Skin epidermis (tissue), 12 donors: ENCODE data around the gene FGF14.
"Not testable (repeated sequence)": the region's sequence is repeated elsewhere in the genome, so short reads cannot be mapped to it uniquely, and the experiment has no call there.

ENCODE experiments used
- H3K27ac ChIP-seq, 21 experiments: fragments of 200-600 bp; sonication (generic) in 11 of 21; one replicate each; pipeline ENCODE4 v1.5.0; 2020; ENCODE audit warnings: mild to moderate bottlenecking in 3 of 21, inconsistent platforms in 2 of 21, moderate library complexity in 2 of 21
- H3K4me3 ChIP-seq, 7 experiments: fragments of 200-600 bp; sonication (generic) in 2 of 7; one replicate each; pipeline ENCODE4 v1.5.0; 2020; ENCODE audit warnings: inconsistent platforms in 2 of 7, mild to moderate bottlenecking in 2 of 7, moderate library complexity in 1 of 7

Gene FGF14

GRCh38 chr13:102090532-102090931 is 311.3 kb downstream of the FGF14 start:
- Histone ChIP-seq H3K27ac (no peak overlapping the region), H3K4me3 (no peak overlapping the region)

- no peak overlapping the region for H3K27ac ChIP-seq
These were observed 312.1 kb downstream of the FGF14 start for GRCh38 chr13:102089722-102090121.

GRCh38 chr13:102089177-102089576 is 312.7 kb downstream of the FGF14 start:
- no peak overlapping the region for H3K4me3 ChIP-seq
- no peak overlapping the region for H3K27ac ChIP-seq

More at GRCh38 chr13:102089722-102090121, 312.1 kb downstream of the FGF14 start:
- no peak overlapping the region for H3K4me3 ChIP-seq

DNA sequence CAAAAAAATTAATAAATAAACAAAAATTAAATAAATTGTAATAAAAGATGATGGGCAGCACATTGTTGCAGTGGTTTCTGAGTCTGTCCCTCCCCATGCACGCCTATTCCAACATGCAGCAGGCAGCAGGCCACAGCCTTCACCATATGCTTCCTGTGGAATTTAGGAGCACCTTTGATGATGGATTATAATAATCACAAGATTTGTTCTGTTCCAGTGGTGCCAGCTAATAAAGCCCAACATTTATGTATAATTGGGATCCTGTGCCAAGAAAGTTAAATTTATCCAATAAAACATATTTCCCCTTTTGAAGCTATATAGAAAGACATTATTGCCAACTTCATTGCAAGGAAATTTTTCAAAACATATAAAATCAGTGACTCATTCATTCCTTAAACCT is 328.6 kb downstream of the FGF14 start:
- Histone ChIP-seq H3K27ac (no peak overlapping the region), H3K4me3 (no peak overlapping the region)

DNA sequence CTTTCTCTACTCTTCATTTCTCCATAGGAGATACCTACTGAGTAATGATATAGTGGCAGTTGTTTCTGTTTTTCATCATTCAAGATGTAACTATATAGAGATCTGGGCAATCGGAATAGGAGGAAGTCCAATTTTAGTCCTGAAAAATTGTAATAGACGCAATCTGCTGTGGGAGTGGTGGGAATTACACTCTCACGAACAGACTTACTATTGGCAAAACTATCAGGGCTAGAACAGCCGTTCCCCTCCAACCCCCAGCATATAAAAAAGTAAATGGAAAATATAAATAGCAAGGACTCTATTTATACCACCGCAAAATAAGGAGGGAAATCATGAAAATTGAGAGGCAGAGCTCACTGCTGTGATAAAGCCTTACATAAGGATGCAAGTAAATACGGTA is 330.1 kb downstream of the FGF14 start:
- Histone ChIP-seq H3K27ac (no peak overlapping the region), H3K4me3 (no peak overlapping the region)

- not testable (repeated sequence) for H3K27ac ChIP-seq, H3K4me3 ChIP-seq
These were observed 333.5 kb downstream of the FGF14 start for GRCh38 chr13:102068323-102068722.

- H3K4me3 ChIP-seq: no peak overlapping the region
- no peak overlapping the region for H3K27ac ChIP-seq
These were observed 346.6 kb downstream of the FGF14 start for GRCh38 chr13:102055090-102055779.

- no peak overlapping the region for H3K27ac ChIP-seq
These were observed 352.0 kb downstream of the FGF14 start for GRCh38 chr13:102049853-102050252.

DNA sequence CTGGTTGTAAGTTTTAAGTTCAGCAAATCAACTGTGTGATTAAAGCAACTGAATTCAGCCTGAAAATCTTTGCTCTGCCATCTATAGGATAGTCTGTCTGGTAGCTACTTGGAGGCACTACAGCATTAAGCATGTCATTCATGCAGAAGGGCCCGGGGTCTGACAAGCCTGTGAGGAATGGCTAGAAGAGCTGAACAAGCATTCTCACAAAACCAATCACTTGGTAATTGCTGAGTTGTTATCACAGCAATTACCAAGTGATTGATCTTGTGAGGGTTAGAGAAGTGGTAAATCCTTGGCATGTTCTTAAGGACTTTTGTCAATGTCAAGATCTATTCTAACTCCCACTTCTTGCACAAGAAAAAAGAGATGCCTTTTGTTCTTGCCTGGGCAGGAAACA is 356.1 kb downstream of the FGF14 start:
- Histone ChIP-seq H3K4me3 (no peak overlapping the region), H3K27ac (no peak overlapping the region)

More at GRCh38 chr13:102049853-102050252, 352.0 kb downstream of the FGF14 start:
- no peak overlapping the region for H3K4me3 ChIP-seq

- Histone ChIP-seq H3K4me3 (no peak overlapping the region), H3K27ac (no peak overlapping the region)
These were observed 359.1 kb downstream of the FGF14 start for GRCh38 chr13:102042746-102043145.

DNA sequence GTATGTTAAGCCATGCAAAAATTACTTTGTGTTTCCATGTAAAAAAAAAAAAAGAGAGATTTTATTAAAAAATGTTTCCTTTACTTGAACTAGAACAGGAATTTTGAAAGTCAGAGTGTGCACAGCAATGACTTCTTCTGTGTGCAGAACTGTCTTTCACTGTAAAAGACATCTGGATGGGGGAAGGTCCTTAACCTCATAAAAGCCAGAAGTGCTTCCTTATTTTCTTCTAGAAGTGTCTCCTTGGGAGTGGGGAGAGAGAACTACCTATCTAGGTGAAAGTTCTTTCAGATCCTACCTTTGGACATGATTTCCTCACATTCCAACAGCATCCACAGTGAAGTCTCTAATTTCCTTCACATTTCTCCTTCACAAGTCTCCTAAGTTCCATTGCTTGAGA is 360.3 kb downstream of the FGF14 start:
- H3K27ac ChIP-seq: no peak overlapping the region

DNA sequence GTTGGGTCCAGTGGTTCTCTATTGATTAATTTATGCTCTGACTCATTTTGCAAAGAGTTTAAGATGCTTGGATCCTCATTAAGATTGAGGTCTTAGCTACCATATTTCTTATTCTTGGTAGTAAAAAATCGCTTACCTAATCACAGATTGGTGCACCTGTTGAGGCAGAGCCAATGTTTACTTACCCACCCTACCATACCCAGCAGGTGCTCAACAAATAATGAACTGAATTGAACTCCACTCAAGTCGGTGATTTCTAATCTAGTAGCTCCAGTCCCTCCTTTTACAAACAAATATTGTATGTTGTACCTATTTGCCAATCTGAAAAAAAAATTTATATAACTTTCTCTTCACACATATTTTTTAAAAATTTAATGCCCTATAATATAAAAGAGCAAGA is 361.0 kb downstream of the FGF14 start:
- Histone ChIP-seq H3K4me3 (no peak overlapping the region), H3K27ac (no peak overlapping the region)

More for the DNA sequence above, 360.3 kb downstream of the FGF14 start:
- no peak overlapping the region for H3K4me3 ChIP-seq

DNA sequence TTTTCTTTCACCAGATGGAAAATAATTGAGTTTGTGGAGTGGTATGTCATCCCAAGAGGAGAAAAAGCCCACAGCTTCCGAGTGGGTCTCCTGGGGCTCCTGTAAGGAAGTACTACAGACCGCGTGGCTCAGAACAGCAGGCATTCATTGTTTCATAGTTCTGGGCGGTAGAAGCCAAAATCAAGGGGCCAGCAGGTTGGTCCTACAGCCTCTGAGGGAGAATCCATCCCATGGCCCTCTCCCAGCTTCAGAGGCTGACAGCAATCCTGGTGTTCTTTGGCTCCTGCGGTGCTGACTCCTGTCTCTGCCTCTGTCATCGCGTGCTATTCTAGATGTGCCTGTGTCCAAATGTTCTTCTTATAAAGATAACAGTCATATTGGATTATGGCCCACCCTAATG is 362.6 kb downstream of the FGF14 start:
- no peak overlapping the region for H3K27ac ChIP-seq
- no peak overlapping the region for H3K4me3 ChIP-seq

DNA sequence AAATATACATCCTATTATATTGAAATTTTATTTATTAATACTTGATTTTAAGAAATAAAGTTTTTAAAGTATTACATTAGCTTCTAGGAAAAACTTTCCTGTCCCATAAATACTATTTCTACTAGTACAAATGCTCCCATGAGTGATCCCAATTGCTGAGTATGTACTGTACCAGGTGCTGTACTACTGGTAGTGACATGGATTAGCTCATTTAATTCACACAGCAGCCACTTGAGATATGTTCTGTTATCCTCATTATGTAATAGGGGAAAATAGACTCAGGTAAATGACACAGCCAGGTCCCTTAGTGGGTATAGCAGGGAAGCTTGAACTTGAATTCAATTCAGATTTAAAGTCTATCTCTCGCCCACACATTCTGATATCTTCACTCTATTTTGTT is 363.1 kb downstream of the FGF14 start:
- Histone ChIP-seq H3K4me3 (no peak overlapping the region), H3K27ac (no peak overlapping the region)

DNA sequence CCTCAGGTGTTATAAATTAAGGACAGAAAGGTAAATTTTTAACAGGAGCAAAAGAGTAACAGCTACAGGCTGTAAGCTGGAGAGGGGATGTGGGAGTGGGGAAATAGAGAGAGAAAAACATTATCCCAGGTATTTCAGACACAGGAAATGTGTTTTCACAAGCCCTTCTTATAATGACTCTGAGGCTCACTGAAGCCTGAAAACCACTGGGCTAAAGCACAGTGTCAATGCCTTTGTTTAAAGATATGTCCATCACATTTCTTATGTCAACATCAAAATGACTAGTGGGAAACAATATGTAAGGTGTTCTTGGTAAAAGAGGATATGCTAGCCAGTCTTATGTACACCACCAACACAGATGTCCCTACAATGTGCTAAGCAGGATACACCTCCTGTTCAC is 365.9 kb downstream of the FGF14 start:
- no peak overlapping the region for H3K4me3 ChIP-seq
- H3K27ac ChIP-seq: no peak overlapping the region

- H3K27ac ChIP-seq: no peak overlapping the region
- no peak overlapping the region for H3K4me3 ChIP-seq
These were observed 368.0 kb downstream of the FGF14 start for GRCh38 chr13:102033857-102034331.

GRCh38 chr13:102033386-102033785 is 368.5 kb downstream of the FGF14 start:
- Histone ChIP-seq H3K27ac (no peak overlapping the region), H3K4me3 (no peak overlapping the region)

DNA sequence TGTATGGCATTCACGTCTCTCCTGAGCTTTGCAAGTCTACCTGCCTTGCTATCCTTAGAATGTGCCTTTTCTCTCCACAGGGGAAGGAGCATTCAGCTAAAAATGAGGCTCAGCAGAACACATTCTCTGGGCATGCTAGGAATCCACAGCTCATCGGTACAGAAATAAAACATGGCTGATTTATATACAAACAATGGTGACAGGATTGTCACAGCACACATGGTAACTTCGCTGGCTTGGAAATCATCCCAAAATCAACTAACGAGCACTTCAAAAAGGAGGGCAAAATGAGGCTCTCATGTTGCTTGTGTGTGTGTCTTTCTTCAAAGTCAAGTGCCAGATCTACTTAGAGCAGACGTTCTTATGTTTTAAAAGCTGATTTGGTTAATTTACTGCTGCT is 373.0 kb downstream of the FGF14 start:
- no peak overlapping the region for H3K27ac ChIP-seq

GRCh38 chr13:102028206-102028605 is 373.6 kb downstream of the FGF14 start:
- H3K27ac ChIP-seq: no peak overlapping the region
- H3K4me3 ChIP-seq: no peak overlapping the region

More for the DNA sequence above, 373.0 kb downstream of the FGF14 start:
- H3K4me3 ChIP-seq: no peak overlapping the region

DNA sequence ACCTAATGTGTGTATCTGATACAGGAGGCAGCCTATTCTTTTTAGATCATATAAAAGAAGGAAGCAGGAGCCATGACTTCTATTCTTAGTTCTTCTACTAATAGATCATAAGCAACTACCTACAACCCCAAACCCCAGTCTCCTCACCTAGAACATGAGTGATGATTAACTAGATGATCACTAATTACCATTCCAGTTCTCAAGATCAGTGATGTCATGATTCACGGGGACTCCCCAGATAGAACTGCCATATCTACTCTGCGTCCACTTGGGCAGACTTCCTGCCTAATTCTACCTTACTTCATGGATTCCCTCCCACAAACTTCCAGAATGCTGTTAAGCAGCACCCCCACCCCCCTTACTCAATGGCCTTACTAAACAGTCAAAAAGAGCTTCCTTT is 380.1 kb downstream of the FGF14 start:
- no peak overlapping the region for H3K4me3 ChIP-seq
- no peak overlapping the region for H3K27ac ChIP-seq

- Histone ChIP-seq H3K4me3 (no peak overlapping the region), H3K27ac (no peak overlapping the region)
These were observed 381.1 kb downstream of the FGF14 start for GRCh38 chr13:102020611-102021216.

- Histone ChIP-seq H3K4me3 (no peak overlapping the region), H3K27ac (no peak overlapping the region)
These were observed 383.1 kb downstream of the FGF14 start for GRCh38 chr13:102018716-102019115.
